Activated naive CD4-positive, alpha-beta T cell treated with anti-CD3 and anti-CD28 coated beads for 36 hours (primary cell): ENCODE measurements around the gene VDAC1. TPM values are rescaled to one million over a fixed set of nuclear protein-coding genes. Genes with fewer than 3 reads are reported as not detected.

Experiments
- CTCF ChIA-PET: fragments of 350-600 bp; sonication (Branson Sonifier 250); formaldehyde crosslinking; loops from one replicate; lab custom pipeline; 2021; ENCODE audit warnings: antibody characterized with exemption; lab: Charles Lee
- DNase-seq: peaks from one replicate; pipeline ENCODE4 v3.0.0-alpha.2; 2020
- H3K27ac Mint-ChIP-seq: one replicate; pipeline ENCODE4 v1.8.0; 2021; ENCODE audit warnings: mild to moderate bottlenecking, mixed read lengths
- H3K27me3 Mint-ChIP-seq: one replicate; pipeline ENCODE4 v1.8.0; 2021; ENCODE audit warnings: low read depth, mixed read lengths
- H3K36me3 Mint-ChIP-seq: one replicate; pipeline ENCODE4 v1.8.0; 2021; ENCODE audit warnings: low read depth, mixed read lengths
- H3K4me1 Mint-ChIP-seq: one replicate; pipeline ENCODE4 v1.8.0; 2021; ENCODE audit warnings: low read depth, mixed read lengths
- H3K4me3 Mint-ChIP-seq: one replicate; pipeline ENCODE4 v1.8.0; 2021; ENCODE audit warnings: mild to moderate bottlenecking, moderate library complexity, mixed read lengths
- H3K9me3 Mint-ChIP-seq: one replicate; pipeline ENCODE4 v1.8.0; 2021; ENCODE audit warnings: mixed read lengths
- intact Hi-C: fragments of 100-400 bp; cut with micrococcal nuclease; formaldehyde crosslinking; loops from one replicate; pipeline ENCODE4 v1.15.1; 2023
- total RNA-seq, 2 experiments: library from RNA; stranded (reverse); gene quantifications; one replicate each; pipeline ENCODE4 v1.2.3, GENCODE V29; 2021

Gene VDAC1
- total RNA-seq, 2 experiments from 2014 or later: 485 to 513 TPM

- H3K4me3 Mint-ChIP-seq: no peak overlapping the region
Observed at GRCh38 chr5:134019636-134020035, 14.9 kb upstream of the VDAC1 start.

DNA sequence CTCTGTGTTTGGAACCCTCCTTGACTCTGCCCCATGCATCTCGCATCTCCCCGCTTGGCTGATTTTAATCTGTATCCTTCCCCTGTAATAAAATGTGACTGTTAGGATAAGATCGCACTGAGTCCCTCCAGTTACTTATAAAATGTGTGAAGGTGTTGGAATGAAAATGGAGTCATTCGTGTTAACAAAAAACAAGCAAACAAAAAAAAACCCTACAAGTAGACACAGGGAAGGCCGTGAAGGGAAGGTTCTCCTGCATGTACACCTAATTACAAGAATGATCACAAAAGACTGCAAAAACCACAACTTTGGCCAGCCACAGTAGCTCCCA is 14.2 kb upstream of the VDAC1 start:
- H3K27ac Mint-ChIP-seq: no peak overlapping the region
- H3K36me3 Mint-ChIP-seq: no peaks in the 10 kb centered on the region
- CTCF ChIA-PET: interaction anchor here (0.9 to 2.2 kb wide), 2 partner anchors 12 to 21 kb away, joined by 3 to 5 read pairs; no protein-coding TSS in a partner anchor
- no peaks in the 10 kb centered on the region for H3K27me3 Mint-ChIP-seq
- H3K4me1 Mint-ChIP-seq: no peaks in the 10 kb centered on the region
- DNase-seq: no peak
- H3K4me3 Mint-ChIP-seq: no peak overlapping the region
- no peaks in the 10 kb centered on the region for H3K9me3 Mint-ChIP-seq
- intact Hi-C loops: no loop called here

More at GRCh38 chr5:134019636-134020035, 14.9 kb upstream of the VDAC1 start:
- no peak overlapping the region for H3K27ac Mint-ChIP-seq
- H3K36me3 Mint-ChIP-seq: no peaks in the 10 kb centered on the region
- no peaks in the 10 kb centered on the region for H3K9me3 Mint-ChIP-seq
- intact Hi-C loops: no loop called here
- CTCF ChIA-PET: interaction anchor here (0.9 to 2.2 kb wide), 2 partner anchors 12 to 20 kb away, joined by 3 to 5 read pairs; no protein-coding TSS in a partner anchor
- no peak for DNase-seq
- H3K27me3 Mint-ChIP-seq: no peaks in the 10 kb centered on the region
- no peaks in the 10 kb centered on the region for H3K4me1 Mint-ChIP-seq

- no peak for DNase-seq
- Mint-ChIP-seq H3K9me3 (no peaks in the 10 kb centered on the region), H3K4me1 (no peaks in the 10 kb centered on the region), H3K4me3 (no peak overlapping the region), H3K27me3 (no peaks in the 10 kb centered on the region), H3K36me3 (no peaks in the 10 kb centered on the region), H3K27ac (no peak overlapping the region)
- CTCF ChIA-PET: interaction anchor here (0.9 to 2.6 kb wide), 4 partner anchors 8 to 273 kb away, joined by 3 to 11 read pairs (median 4); no protein-coding TSS in a partner anchor
- intact Hi-C loops: no loop called here
Observed at GRCh38 chr5:134018154-134018985, 13.6 kb upstream of the VDAC1 start.

DNA sequence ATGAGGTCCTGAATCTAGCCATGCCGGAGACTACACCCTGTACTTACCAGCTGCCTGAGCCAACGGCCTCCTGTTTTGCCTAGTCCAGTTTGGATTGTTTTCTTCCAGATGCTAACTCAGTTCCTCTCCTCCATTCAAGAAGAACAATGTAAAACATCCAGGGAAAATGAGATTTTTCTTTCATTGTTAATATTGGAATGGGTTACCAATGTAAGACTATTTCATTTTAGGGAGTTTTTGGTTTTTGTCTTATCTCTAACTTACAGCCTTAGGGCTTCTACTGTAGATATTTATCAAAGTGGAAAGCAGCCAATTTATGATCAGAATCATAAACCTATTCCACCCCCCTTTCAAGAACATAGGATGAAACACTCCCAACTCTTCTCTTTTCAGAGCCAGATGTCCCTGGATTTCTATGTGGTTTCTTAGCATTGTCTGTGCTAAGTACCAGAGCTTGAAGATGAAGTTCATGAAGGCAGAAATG is 3.5 kb upstream of the VDAC1 start:
- H3K4me3 Mint-ChIP-seq: no peak overlapping the region
- no peaks in the 10 kb centered on the region for H3K9me3 Mint-ChIP-seq
- CTCF ChIA-PET: no interaction called here
- intact Hi-C loops: loop anchor here (10.0 kb wide), 1 partner anchor 726 kb away; the partner anchor contains the start of gene CAMLG
- no peaks in the 10 kb centered on the region for H3K27me3 Mint-ChIP-seq
- no peak for DNase-seq
- H3K36me3 Mint-ChIP-seq: peaks cover 7% of the 10 kb centered on the region
- H3K27ac Mint-ChIP-seq: no peak overlapping the region
- H3K4me1 Mint-ChIP-seq: peaks cover 11% of the 10 kb centered on the region

DNA sequence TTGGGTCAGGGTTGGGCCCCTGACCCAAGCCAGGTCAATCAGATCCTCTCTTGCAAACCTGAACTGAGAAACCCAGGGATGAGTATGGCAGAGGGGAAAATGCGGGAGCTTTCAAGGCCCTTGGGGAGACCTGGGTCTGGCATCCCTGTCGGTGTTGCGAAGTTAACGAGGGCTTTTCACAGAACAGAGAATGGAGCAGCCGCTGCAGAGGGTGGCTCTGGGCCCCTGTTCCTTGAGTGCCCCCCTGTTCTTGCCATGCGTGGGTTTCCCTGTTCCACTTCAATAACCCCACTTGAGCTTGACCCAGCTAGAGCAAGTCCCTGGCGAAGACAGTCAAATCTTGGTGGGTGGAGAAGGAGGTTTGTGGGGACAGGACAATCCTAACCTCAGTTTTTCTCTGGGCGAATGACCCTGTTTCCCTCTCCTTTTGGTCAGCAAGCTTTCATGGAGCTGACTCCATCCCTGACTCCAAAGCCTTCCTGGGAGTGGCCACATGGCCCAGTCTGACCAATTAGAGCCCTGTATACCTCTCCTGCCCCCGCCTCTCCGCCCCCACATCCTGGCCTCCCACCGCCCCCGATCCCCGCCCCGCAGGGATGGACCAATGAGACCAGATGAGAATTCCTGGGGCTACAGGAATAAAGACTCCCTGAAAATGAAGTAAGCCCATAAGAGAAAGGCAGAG is 2.9 kb upstream of the VDAC1 start:
- Mint-ChIP-seq H3K4me1 (peaks cover 16% of the 10 kb centered on the region), H3K9me3 (no peaks in the 10 kb centered on the region), H3K36me3 (peaks cover 13% of the 10 kb centered on the region), H3K4me3 (no peak overlapping the region), H3K27ac (no peak overlapping the region), H3K27me3 (no peaks in the 10 kb centered on the region)
- CTCF ChIA-PET: interaction anchor here (1.3 kb wide), 1 partner anchor 32 kb away, joined by 9 read pairs; no protein-coding TSS in a partner anchor
- no peak for DNase-seq
- intact Hi-C loops: loop anchor here (10.0 kb wide), 1 partner anchor 727 kb away; the partner anchor contains the start of gene CAMLG

DNA sequence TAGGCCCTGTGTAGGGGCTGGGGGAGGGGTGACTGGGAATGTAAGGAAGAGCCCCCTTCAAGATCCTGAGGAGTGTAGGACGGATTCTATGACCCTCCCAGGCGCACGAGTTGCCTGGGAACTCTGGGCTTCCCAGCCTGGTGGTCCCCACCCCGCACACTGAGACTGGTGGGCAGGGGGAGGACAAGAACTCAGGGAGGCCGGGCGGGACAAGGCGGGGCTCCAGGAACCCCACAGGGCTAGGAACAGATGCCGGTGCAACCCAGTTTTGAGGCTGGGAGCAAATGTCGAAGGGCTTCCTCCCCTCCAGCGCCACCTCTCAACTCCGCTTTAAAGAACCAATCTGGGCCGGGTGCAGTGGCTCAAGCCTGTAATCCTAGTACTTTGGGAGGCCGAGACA is 1.3 kb upstream of the VDAC1 start:
- H3K27ac Mint-ChIP-seq: no peak overlapping the region
- H3K4me1 Mint-ChIP-seq: peaks cover 30% of the 10 kb centered on the region
- H3K4me3 Mint-ChIP-seq: peak overlapping the region; percentile 87
- H3K9me3 Mint-ChIP-seq: no peaks in the 10 kb centered on the region
- no peaks in the 10 kb centered on the region for H3K27me3 Mint-ChIP-seq
- intact Hi-C loops: loop anchor here (10.0 kb wide), 1 partner anchor 729 kb away; the partner anchor contains the start of gene CAMLG
- DNase-seq: no peak
- CTCF ChIA-PET: interaction anchor here (0.5 to 1.6 kb wide), 2 partner anchors 20 to 45 kb away, joined by 4 to 5 read pairs; no protein-coding TSS in a partner anchor
- H3K36me3 Mint-ChIP-seq: peaks cover 23% of the 10 kb centered on the region

DNA sequence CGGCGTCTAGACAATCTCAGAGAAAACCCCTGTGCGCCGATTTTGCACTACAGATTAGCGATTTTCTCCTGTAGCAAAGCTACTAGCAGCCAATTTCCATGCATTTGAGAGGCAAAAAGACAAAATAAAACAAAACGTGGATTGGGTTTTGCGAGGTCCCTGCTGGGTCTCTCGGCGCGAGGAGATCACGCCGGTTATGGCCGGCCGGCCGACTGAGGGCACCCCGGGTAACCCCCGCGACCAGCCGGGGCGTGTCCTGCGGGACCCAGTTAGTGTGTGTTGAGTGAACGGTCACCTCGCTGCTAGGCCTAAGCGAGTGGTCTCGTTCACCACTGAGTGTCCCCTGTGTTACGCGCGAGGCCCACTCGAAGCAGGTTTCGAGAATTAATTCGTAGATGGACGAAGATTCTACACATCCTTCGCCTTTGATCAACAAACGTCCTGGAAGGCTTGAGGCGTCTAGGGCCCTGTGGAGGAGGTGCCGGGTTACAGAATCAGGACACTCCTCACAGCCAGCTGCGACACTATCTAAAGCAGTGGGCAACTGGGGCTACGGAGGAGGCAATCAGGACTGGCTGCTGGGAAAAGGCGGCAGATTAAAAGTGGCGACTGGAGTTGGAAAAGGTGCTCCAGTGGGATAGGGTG is 764 bp upstream of the VDAC1 start:
- peaks cover 27% of the 10 kb centered on the region for H3K36me3 Mint-ChIP-seq
- peak overlapping the region; percentile 87 for H3K4me3 Mint-ChIP-seq
- CTCF ChIA-PET: interaction anchor here (0.6 to 1.6 kb wide), 4 partner anchors 21 to 77 kb away, joined by 3 to 6 read pairs (median 5); no protein-coding TSS in a partner anchor
- peaks cover 34% of the 10 kb centered on the region for H3K4me1 Mint-ChIP-seq
- H3K9me3 Mint-ChIP-seq: no peaks in the 10 kb centered on the region
- no peaks in the 10 kb centered on the region for H3K27me3 Mint-ChIP-seq
- no peak for DNase-seq
- intact Hi-C loops: loop anchor here (1.0 to 10.0 kb wide), 3 partner anchors 34 to 729 kb away; partner anchors contain the start of gene CAMLG
- H3K27ac Mint-ChIP-seq: peak overlapping the region; percentile 78

DNA sequence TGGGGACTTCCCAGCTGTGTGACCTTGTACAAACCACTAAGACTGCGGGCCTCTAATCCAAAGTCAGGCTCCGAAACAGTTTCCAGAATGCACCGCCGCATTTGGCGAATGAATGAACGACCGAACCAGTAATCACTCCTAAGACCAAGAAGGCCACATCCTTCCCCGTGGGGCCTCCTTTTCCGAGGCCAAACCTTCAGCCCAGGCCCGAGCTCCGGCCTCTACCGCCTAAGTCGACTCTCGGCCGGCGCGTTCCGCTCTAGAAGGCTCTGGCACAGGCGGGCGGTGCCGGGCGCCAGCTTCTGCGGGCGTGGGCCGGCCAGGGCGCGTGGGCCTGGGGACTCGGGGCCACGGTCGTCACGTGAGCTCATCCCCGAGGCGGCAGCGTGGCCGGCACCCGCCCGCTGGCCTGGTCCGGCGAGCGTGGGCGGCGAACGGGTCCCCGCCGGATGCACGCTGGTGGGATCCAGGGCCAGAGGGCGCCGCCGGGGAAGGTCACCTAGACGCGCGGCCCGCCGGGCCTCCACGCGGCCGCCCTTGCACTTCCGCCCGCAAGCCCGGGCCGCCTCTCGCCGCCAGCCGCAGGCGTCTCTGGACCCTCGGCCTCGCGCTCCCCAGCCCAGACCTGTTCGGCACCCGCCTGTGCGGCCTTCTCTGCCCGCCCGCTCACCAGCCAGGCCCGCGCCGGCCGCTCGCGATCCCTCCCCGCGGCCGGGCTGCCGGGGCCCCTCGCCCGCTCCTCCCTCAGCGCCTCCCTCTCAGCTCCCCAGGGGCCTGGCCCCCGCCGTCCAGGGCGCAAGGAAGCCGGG is 754 bp downstream of the VDAC1 start:
- no peaks in the 10 kb centered on the region for H3K9me3 Mint-ChIP-seq
- intact Hi-C loops: loop anchor here (1.0 to 10.0 kb wide), 5 partner anchors 36 to 731 kb away; partner anchors contain the start of genes C5orf15, CAMLG and PPP2CA
- H3K4me1 Mint-ChIP-seq: peaks cover 49% of the 10 kb centered on the region
- DNase-seq: peak; percentile 63
- CTCF ChIA-PET: interaction anchor here (0.5 to 2.0 kb wide), 5 partner anchors 22 to 227 kb away, joined by 3 to 7 read pairs (median 4); no protein-coding TSS in a partner anchor
- H3K27ac Mint-ChIP-seq: peak overlapping the region; percentile 95
- H3K36me3 Mint-ChIP-seq: peaks cover 35% of the 10 kb centered on the region
- no peaks in the 10 kb centered on the region for H3K27me3 Mint-ChIP-seq
- H3K4me3 Mint-ChIP-seq: peak overlapping the region; percentile 89

- Mint-ChIP-seq H3K36me3 (peaks cover 35% of the 10 kb centered on the region), H3K4me1 (peaks cover 53% of the 10 kb centered on the region), H3K4me3 (peak overlapping the region; percentile 89), H3K27ac (peak overlapping the region; percentile 95), H3K27me3 (no peaks in the 10 kb centered on the region), H3K9me3 (no peaks in the 10 kb centered on the region)
- intact Hi-C loops: loop anchor here (1.0 to 10.0 kb wide), 3 partner anchors 35 to 732 kb away; partner anchors contain the start of genes C5orf15 and CAMLG
- CTCF ChIA-PET: interaction anchor here (1.1 to 2.0 kb wide), 2 partner anchors 26 to 36 kb away, joined by 4 to 7 read pairs; no protein-coding TSS in a partner anchor
- peak; percentile 60 for DNase-seq
Observed at GRCh38 chr5:134003064-134003816, 1.5 kb downstream of the VDAC1 start.

DNA sequence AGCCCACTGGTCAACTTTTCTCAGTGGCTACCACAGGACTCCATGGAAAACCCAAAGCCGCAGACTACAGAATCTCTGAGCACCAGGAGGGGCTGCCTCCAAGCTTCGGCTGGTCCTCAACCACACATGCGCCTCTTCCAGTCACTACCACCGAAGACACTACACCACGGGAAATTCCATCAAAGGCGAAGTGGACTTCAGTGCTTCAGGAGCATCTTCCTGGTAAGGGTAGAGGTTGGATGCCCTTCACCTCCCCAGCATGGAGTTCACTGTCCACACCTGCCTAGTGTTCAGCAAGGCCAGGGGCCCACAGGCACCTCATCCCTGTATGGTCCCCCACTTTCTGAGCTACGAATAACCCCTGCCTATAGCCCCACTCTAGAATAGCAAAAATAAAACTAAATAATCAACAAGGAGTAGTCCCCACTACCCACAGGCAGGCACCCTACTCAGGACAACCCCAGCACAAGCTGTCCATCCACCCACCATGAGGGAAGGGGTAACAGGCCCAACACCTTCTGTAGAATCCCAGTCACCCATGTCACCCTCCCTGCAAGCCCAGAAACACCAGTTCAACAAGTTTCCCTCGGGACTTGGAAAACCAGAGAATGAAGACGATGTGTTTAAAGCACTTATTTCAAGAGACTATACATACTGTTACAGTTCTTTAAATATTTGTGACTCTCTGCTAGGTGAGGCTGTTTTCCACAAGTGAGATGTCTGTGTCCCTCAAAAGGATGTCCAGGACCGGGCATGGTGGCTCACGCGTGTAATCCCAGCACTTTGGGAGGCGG is 2.6 kb downstream of the VDAC1 start:
- peaks cover 59% of the 10 kb centered on the region for H3K4me1 Mint-ChIP-seq
- DNase-seq: no peak
- no peaks in the 10 kb centered on the region for H3K27me3 Mint-ChIP-seq
- CTCF ChIA-PET: no interaction called here
- H3K27ac Mint-ChIP-seq: peak overlapping the region; percentile 57
- H3K4me3 Mint-ChIP-seq: peak overlapping the region; percentile 89
- intact Hi-C loops: loop anchor here (10.0 kb wide), 1 partner anchor 733 kb away; the partner anchor contains the start of gene CAMLG
- no peaks in the 10 kb centered on the region for H3K9me3 Mint-ChIP-seq
- peaks cover 37% of the 10 kb centered on the region for H3K36me3 Mint-ChIP-seq
